Daoy (cell line): ENCODE measurements around the gene CHN2. TPM values are rescaled to one million over a fixed set of nuclear protein-coding genes. Genes with fewer than 3 reads are reported as not detected.

ENCODE experiments used
- DNase-seq: peaks from one replicate; pipeline ENCODE4 v3.0.0-alpha.2; 2015; ENCODE audit warnings: low read depth
- total RNA-seq: library from RNA; depleted of rRNA; stranded (reverse); fragments of >200 nt; shearing (Covaris generic); gene quantifications from 2 replicates; pipeline ENCODE4 v1.2.3, GENCODE V29; 2014

CHN2 gene
- total RNA-seq, 1 experiment from 2014 or later: 19.8 TPM

GRCh38 chr7:29397398-29397797 lies 202.8 kb downstream of the CHN2 start:
- DNase-seq: no peak

- no peak for DNase-seq
Measured at GRCh38 chr7:29398011-29398410, 203.4 kb downstream of the CHN2 start.

- no peak for DNase-seq
Measured at GRCh38 chr7:29400437-29400836, 205.9 kb downstream of the CHN2 start.

- no peak for DNase-seq
Measured at GRCh38 chr7:29401769-29402168, 207.2 kb downstream of the CHN2 start.

GRCh38 chr7:29405891-29406290 lies 211.3 kb downstream of the CHN2 start:
- DNase-seq: no peak

GRCh38 chr7:29406366-29406765 lies 211.8 kb downstream of the CHN2 start:
- DNase-seq: no peak

- DNase-seq: peak; percentile 86
Measured at GRCh38 chr7:29408841-29409243, 214.3 kb downstream of the CHN2 start.

GRCh38 chr7:29410996-29411395 lies 216.4 kb downstream of the CHN2 start:
- no peak for DNase-seq

- DNase-seq: no peak
Measured at GRCh38 chr7:29412912-29413311, 218.3 kb downstream of the CHN2 start.

- no peak for DNase-seq
Measured at GRCh38 chr7:29413626-29414136, 219.1 kb downstream of the CHN2 start.

GRCh38 chr7:29414216-29414615 lies 219.6 kb downstream of the CHN2 start:
- DNase-seq: no peak

GRCh38 chr7:29415215-29415614 lies 220.6 kb downstream of the CHN2 start:
- DNase-seq: no peak

GRCh38 chr7:29416276-29416937 lies 221.8 kb downstream of the CHN2 start:
- no peak for DNase-seq

- DNase-seq: no peak
Measured at GRCh38 chr7:29416938-29417305, 222.3 kb downstream of the CHN2 start.

- no peak for DNase-seq
Measured at GRCh38 chr7:29418056-29418455, 223.5 kb downstream of the CHN2 start.

- DNase-seq: no peak
Measured at GRCh38 chr7:29418651-29419050, 224.1 kb downstream of the CHN2 start.

GRCh38 chr7:29420011-29420410 lies 225.4 kb downstream of the CHN2 start:
- no peak for DNase-seq

GRCh38 chr7:29421010-29421956 lies 226.7 kb downstream of the CHN2 start:
- no peak for DNase-seq

- no peak for DNase-seq
Measured at GRCh38 chr7:29422829-29423228, 228.3 kb downstream of the CHN2 start.

- DNase-seq: no peak
Measured at GRCh38 chr7:29424295-29424983, 229.9 kb downstream of the CHN2 start.

GRCh38 chr7:29424984-29425309 lies 230.4 kb downstream of the CHN2 start:
- DNase-seq: no peak

GRCh38 chr7:29426587-29426986 lies 232.0 kb downstream of the CHN2 start:
- DNase-seq: no peak
